DMS153 treated with DMSO at 0.1 percent for 48 hours (cell line): ENCODE data around the gene ACBD6.

ENCODE experiments used
- DNase-seq: peaks from one replicate; lab custom pipeline; 2025; ENCODE audit not compliant: unreplicated experiment; lab: John Stamatoyannopoulos, UW

ACBD6 gene

GRCh38 chr1:180257486-180257885, 244.9 kb downstream of the ACBD6 start:
- DNase-seq = no peak

GRCh38 chr1:180257028-180257386, 245.4 kb downstream of the ACBD6 start:
- DNase-seq = no peak

- DNase-seq = no peak
These were observed 245.9 kb downstream of the ACBD6 start for GRCh38 chr1:180256341-180257027.

- DNase-seq = no peak
These were observed 246.6 kb downstream of the ACBD6 start for GRCh38 chr1:180255536-180256340.

GRCh38 chr1:180254854-180255253, 247.5 kb downstream of the ACBD6 start:
- no peak for DNase-seq

GRCh38 chr1:180254496-180254819, 247.9 kb downstream of the ACBD6 start:
- no peak for DNase-seq

GRCh38 chr1:180253585-180254495, 248.5 kb downstream of the ACBD6 start:
- DNase-seq = no peak

- DNase-seq = peak; percentile 47
These were observed 249.5 kb downstream of the ACBD6 start for GRCh38 chr1:180252638-180253536.

- DNase-seq = no peak
These were observed 250.7 kb downstream of the ACBD6 start for GRCh38 chr1:180251526-180252305.

GRCh38 chr1:180250883-180251509, 251.4 kb downstream of the ACBD6 start:
- no peak for DNase-seq

- DNase-seq = no peak
These were observed 251.9 kb downstream of the ACBD6 start for GRCh38 chr1:180250499-180250770.

GRCh38 chr1:180249725-180250498, 252.5 kb downstream of the ACBD6 start:
- DNase-seq = no peak

GRCh38 chr1:180248731-180249681, 253.4 kb downstream of the ACBD6 start:
- no peak for DNase-seq

GRCh38 chr1:180248176-180248575, 254.2 kb downstream of the ACBD6 start:
- DNase-seq = no peak

- no peak for DNase-seq
These were observed 254.8 kb downstream of the ACBD6 start for GRCh38 chr1:180247580-180247979.

- no peak for DNase-seq
These were observed 255.3 kb downstream of the ACBD6 start for GRCh38 chr1:180247061-180247460.

- no peak for DNase-seq
These were observed 255.8 kb downstream of the ACBD6 start for GRCh38 chr1:180246579-180246978.

GRCh38 chr1:180244840-180245239, 257.5 kb downstream of the ACBD6 start:
- DNase-seq = no peak
